Measurements from ENCODE around the gene HOXD13.

HOXD13 gene

DNA sequence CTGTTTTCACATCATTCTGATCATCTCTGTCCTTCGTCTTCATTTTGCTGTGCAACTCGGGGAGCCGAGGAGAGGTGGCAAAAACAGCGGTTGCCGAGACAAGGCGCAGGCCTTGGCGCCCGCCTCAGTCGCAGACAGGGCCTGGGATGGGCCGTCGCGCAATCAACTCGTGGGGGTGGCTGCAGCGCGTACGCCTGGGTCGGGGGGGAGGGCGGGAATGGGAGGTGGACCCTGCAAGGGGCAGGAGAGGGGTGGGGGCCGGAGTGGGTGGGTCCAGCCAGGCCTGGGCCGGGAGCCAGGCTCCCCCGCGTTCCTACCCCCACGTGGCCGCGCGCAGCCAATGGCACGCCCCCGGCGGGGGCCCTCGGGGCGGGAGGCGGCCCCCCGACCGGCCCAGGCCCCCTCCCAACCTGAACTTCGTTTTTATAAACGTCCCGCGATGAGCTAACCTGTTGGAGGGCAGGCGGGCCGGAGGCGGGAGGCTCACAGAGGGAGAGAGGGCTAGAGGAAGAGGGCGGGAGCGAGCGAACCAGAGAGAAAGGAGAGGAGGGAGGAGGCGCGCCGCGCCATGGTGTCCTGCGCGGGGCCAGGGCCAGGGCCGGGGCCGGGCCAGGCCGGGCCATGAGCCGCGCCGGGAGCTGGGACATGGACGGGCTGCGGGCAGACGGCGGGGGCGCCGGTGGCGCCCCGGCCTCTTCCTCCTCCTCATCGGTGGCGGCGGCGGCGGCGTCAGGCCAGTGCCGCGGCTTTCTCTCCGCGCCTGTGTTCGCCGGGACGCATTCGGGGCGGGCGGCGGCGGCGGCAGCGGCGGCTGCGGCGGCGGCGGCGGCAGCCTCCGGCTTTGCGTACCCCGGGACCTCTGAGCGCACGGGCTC lies at the start of gene HOXD13:
HOXD13 (plus strand) TSS at position 452 of the 875 bp plus-strand sequence; CDS start at position 622, 170 bp downstream.
- no peak for DNase-seq (ENCODE audit: low read depth)

DNA sequence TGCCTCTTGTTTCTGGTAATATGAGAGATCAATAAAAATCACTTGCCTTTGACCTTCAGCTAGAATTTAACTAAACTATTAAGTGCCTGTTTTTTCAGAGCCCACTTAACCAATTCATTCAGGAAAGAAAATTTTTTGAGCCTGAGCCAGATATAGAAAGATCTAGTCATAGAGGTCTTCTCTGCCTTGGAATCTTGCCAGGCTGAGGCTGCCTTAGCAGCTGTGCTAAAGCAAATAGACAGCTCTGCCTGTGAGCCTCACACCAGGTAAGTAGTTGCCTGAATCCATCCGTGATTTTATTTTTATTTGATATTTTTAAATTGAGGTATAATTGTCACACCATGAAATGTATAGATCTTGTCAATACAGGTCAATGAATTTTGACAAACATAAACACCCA lies 36.1 kb upstream of the HOXD13 start:
- no peak for DNase-seq (ENCODE audit: low read depth)

GRCh38 chr2:176063958-176064357 lies 28.6 kb upstream of the HOXD13 start:
- DNase-seq (ENCODE audit: low read depth), result no peak

DNA sequence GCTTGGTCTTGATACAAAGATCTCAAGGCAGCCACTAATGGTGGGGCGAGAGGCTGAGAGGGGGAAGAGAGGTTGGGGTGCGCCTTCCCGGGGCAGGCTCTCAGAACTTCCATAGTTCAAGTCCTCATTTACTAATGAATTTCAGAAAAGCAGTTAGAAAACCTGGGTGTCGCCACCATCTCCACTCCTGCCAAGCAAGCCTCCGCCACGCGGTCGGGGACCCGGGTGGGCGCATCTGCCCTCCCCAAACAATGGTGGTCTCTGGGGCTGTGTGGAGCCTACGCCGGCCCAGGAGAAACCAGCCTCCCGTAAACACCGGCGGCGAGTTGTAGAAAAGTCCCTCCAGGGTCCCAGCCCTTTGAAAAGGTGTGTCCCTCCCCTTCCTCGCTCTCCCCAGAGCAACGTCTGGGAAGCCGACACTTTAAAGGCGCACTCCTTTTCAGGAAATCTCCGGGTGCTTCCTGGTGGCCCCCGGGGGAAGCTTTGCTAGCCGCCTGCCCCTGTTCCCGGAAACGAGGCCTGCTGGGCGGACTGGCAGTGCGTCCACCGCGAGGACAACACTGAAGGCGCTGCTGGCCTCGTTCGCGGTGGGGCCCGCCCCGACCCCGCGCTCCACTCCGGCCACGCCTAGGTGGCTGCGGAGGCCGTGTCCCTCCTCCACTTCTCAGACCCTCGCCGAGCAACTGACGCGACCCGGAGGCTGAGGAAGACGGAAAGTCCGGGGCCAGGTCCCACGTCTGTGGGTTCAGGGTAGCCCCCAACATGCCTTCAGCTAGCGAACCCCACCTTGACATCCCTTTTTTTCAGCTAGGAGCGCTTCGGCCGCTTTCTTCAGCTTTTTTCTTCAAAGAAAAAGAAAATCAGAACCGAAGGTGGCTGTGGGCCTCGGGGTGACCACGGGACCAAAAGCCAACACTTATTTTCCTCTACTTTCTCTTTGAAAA lies 25.6 kb upstream of the HOXD13 start:
- DNase-seq (ENCODE audit: low read depth), result no peak

- DNase-seq (ENCODE audit: low read depth), result no peak
These were observed 24.7 kb upstream of the HOXD13 start for GRCh38 chr2:176067589-176068418.

- no peak for DNase-seq (ENCODE audit: low read depth)
These were observed 24.1 kb upstream of the HOXD13 start for GRCh38 chr2:176068419-176068832.

DNA sequence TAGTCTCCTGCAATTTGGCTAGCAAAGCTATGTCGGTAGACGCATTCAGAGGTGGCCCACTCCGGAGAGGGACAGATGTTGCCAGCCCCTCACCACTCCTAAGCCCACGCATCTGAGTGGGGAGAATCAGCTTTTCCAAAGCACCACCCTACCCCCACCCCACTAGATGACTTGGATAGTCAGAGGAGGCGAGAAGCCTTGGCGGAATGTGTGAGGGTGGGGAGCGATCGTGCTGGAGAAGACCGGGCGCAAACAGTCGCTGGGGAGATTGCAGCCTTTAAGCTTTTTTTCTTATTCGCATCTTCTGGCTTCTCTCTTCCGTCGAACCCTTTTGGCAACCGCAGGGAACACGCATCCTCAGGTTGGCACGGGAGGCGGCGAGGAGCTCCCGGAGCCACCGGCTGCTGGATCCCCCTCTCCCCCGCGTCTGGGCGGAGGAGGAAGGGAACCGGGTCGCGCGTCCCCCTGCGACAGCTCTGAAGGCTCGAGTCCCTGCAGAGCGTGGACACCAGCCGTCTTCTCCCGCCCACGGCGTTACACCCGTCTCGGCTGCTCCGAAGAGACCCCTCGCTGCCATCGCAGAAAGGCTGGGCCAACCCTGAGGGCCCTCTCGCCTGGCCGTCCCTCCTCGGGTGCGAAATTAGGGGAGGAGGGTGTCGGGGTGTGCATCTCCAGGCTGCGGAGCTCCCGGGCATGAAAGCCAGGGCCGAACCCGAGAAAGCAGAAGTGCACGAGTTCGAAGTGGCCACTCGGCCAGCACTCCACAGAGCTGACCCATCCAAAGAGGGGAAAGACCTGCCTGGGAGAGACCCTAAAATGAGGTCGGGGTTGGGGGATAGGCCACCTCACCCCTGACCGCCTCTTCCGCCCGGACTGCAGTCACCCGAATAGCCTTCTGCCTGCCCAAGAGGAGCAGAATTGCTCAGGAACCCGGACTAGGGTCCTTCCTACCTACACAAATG lies 20.9 kb upstream of the HOXD13 start:
- DNase-seq (ENCODE audit: low read depth), result no peak

- DNase-seq (ENCODE audit: low read depth), result no peak
These were observed 20.2 kb upstream of the HOXD13 start for GRCh38 chr2:176072292-176072669.

GRCh38 chr2:176072951-176073904 lies 19.3 kb upstream of the HOXD13 start:
- no peak for DNase-seq (ENCODE audit: low read depth)

- no peak for DNase-seq (ENCODE audit: low read depth)
These were observed 17.5 kb upstream of the HOXD13 start for GRCh38 chr2:176074919-176075425.

DNA sequence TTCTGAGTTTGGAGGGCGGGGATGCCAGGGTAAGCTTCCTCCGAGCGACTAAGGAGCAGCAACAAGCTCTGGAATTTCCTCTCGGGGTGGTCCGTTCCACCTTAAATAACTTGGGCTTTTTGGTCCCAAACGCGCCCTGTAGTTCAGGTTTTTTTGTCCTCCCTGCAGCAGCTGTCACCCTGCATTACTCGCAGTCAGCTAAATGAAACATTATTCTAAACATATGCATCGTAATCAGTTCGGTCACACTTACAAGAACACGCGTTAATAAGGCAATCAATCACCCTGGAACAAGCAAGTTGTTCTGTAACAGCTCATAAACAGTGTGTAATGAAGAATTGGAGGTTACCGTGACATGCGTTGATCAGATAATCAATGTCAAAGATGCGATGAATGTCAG lies 17.0 kb upstream of the HOXD13 start:
- no peak for DNase-seq (ENCODE audit: low read depth)

GRCh38 chr2:176076063-176076462 lies 16.5 kb upstream of the HOXD13 start:
- no peak for DNase-seq (ENCODE audit: low read depth)

GRCh38 chr2:176076796-176077195 lies 15.7 kb upstream of the HOXD13 start:
- DNase-seq (ENCODE audit: low read depth), result no peak

DNA sequence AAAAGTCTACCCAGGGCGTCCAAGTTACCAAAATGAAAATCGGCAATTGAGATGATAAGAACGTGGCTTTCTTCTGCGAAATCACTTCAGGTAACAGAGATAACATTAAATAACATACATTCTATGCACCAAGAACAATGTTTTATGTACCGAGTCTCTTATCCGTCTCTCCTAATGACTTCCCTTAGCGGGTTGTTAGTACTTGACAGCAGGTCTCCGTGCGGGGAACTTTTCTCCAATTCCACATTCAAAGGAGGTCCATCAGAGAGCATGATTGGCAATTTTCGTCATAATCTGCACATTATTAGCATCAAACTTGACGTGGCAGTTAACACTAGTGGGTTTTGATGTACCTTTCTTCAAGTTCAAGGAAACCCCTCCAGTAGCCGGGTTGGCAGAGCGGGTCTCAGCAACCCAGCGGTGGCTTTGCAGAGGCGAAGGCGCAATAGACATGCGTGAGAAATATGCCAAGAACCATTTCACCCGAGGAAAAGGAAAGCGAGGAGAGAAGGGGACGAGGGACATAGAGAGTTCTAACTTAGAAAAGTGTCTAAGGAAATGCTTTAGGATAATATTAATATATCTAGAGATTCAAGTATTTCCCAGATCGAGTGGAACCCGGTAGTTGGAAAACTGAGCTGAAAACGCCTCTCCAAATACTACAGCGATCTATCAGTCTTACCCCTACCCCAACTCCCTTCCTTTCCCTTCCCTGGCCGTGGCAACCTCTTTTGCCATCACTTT lies 13.8 kb upstream of the HOXD13 start:
- DNase-seq (ENCODE audit: low read depth), result no peak

GRCh38 chr2:176079285-176079830 lies 13.2 kb upstream of the HOXD13 start:
- no peak for DNase-seq (ENCODE audit: low read depth)

DNA sequence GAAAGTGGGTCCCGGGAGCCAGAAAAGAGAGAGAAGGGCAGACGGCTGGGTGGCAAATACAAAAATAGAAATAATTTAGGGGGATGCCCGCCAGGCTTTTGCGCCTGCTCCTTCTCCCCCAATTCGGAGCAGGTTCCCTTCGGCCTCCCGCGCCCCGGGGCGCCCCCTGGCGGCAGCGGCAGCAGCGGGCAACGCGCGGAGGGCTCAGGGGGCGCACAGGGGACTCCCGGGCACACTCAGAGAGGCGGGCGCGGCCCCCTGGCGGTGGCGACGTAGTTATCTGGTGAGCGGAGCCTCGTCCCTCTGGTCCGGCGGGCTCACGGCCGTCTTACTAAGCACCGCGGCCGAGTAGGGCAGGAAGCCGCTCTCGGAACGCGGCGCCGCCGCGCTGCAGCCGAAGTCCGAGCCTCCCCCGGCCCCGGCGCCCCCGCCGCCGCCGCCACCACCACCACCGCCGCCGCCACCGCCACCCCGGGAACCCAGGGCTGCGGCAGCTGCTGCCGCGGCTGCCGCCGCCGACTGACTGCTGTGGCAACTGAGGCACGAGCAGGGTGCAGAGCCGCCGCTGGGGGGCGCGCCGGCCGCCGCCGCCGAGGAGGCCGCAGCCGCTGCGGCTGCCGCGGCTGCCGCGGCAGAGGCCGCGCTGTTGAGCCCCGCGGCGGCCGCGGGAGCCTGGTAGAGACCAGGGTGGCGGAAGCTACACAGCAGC lies 12.5 kb upstream of the HOXD13 start:
- no peak for DNase-seq (ENCODE audit: low read depth)

GRCh38 chr2:176080540-176081375 lies 11.8 kb upstream of the HOXD13 start:
- no peak for DNase-seq (ENCODE audit: low read depth)
